Smooth muscle cell of trachea (primary cell): ENCODE results near the gene YAF2. TPM values are rescaled to one million over a fixed set of nuclear protein-coding genes. Genes with fewer than 3 reads are reported as not detected.

Experiments
- total RNA-seq: library from RNA; depleted of rRNA; stranded (reverse); fragments of >200 nt; gene quantifications from 2 replicates; pipeline ENCODE4 v1.2.1, GENCODE V29; 2014

YAF2 gene, protein sequence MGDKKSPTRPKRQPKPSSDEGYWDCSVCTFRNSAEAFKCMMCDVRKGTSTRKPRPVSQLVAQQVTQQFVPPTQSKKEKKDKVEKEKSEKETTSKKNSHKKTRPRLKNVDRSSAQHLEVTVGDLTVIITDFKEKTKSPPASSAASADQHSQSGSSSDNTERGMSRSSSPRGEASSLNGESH
- total RNA-seq = 11.1 and 14.5 TPM in 2 replicates

DNA sequence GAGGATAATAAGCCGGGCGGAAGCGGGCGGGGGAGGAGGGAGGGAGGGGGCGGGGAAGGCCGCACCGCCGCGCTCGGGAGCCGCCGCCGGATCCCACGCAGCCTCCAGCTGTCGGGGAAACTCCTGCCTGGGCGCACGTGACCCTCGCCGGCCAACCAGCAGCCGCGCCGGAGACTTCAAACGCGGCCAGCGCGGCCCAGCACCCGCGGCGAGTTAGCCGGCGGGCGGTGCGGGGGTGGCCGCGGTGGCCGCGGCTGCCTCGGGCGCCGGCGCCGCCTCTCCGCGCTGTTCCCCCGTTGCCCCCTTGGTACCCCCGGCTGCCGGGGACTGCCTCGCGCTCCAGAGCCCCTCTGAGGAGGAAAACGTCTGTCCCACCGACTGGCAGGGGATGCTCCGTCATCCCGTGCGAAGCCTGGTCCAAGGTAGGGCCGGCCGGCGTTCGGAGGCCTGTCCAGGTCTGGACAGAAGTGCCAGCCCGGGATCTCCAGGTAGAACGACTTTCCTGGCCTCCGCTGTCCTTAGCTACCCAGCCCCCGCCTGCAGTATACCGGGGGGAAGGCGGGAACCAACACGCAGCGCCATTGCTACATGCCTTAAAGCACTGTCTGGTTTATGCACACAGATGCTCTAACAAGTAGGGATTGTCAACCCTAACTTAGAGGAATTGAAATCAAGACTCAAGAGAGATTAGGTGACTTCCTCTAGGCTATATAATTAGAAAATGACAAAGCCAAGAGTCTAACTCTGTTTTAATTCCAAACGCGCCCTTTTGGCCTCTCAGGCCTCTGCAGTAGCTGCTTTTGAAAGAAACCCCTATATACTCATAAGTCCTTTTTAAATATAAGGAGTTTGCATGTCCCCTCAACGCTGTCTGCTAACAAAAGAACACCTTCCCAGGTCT, at the start of gene YAF2:
TSS of gene YAF2 (minus strand) at position 9 of the 901 bp plus-strand sequence. CDS start 68 bp downstream, outside the sequence.

DNA sequence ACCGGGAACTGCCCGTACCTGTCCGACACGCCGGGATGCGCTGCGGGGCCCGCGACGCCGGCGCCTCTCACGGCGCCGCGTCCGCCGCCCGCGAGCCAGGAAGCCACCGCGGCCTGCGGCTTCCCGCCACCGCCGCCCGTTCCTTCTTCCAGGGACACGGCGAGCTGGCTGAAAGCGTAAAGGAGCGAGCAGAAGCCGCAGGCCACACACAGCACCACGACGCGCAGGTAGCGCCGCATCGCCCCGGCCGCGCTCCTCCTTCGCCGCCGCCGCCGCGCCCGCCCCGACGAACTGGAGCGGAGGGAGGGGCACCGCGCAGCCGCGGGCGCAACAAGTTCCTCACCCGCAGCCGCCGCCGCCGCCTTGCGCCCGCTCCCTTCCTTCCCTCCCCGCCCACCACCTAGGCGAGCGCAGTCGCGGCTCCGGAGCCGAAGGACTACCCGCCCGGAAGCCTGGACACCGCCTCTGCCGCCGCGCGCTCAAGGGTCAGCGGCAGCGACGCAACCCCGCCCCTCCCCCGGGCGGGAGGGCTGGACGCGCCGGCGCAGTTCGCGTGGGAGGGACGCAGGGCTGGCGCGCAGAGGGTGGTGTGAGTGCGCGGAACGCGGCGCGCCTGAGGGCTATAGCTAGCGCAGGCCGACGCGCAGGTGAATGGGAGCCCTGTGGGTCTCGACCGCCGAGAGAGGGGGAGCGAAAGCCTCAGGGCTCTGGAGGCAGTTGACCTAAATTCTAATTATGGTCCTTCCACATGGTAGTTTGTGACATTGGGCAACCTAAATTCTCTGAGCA, 93.4 kb downstream of the YAF2 start, which contains the start of gene GXYLT1:
TSS of gene GXYLT1 (minus strand) at position 467 of the 789 bp plus-strand sequence. CDS start at position 239, 228 bp downstream.

Other genes starting within 250 kb of the YAF2 start
- gene GXYLT1, start 93.4 kb downstream of the YAF2 start, total RNA-seq = 11.7 and 15.0 TPM in 2 replicates
- 24.6 and 35.3 TPM in 2 replicates for gene ZCRB1, start 87.8 kb upstream of the YAF2 start, total RNA-seq
- 53.4 and 91.8 TPM in 2 replicates for gene PPHLN1, start 87.9 kb upstream of the YAF2 start, total RNA-seq